Ectodermal cell (in vitro differentiated cells): ENCODE results near the gene NUDT9.
"Not testable (repeated sequence)": the region's sequence is repeated elsewhere in the genome, so short reads cannot be mapped to it uniquely, and the experiment has no call there.

Experiments
- H3K27ac ChIP-seq: 2 replicates; pipeline ENCODE4 v1.7.0; 2013; ENCODE audit warnings: mild to moderate bottlenecking, low read depth, low read length; ENCODE audit not compliant: insufficient read depth, poor library complexity, severe bottlenecking
- H3K27me3 ChIP-seq: 2 replicates; pipeline ENCODE4 v1.7.0; 2013; ENCODE audit warnings: mild to moderate bottlenecking, low read length; ENCODE audit not compliant: insufficient read depth, control insufficient read depth, poor library complexity, severe bottlenecking
- H3K36me3 ChIP-seq: one replicate; pipeline ENCODE4 v1.7.0; 2013; ENCODE audit warnings: low read length; ENCODE audit not compliant: control insufficient read depth, insufficient read depth
- H3K4me1 ChIP-seq: one replicate; pipeline ENCODE4 v1.7.0; 2013; ENCODE audit warnings: low read length; ENCODE audit not compliant: control insufficient read depth, insufficient read depth
- H3K4me3 ChIP-seq: 2 replicates; pipeline ENCODE4 v1.7.0; 2013; ENCODE audit warnings: low read depth, low read length, control low read depth; ENCODE audit not compliant: insufficient read depth
- H3K9me3 ChIP-seq: 2 replicates; pipeline ENCODE4 v1.7.0; 2013; ENCODE audit warnings: mild to moderate bottlenecking, low read length, moderate library complexity; ENCODE audit not compliant: control insufficient read depth
- WGBS, 2 experiments: methylation state at CpG; one replicate each; pipeline ENCODE4 v1.1.7; 2013; ENCODE audit warnings: missing lambda C conversion rate in 2 of 2; 5-methylcytosine and 5-hydroxymethylcytosine counted together

NUDT9 gene

GRCh38 chr4:87406902-87407301 lies 15.5 kb upstream of the NUDT9 start:
- 94 to 95% methylated on average over 4 of the region's 4 CpGs for WGBS, 2 experiments
- not testable (repeated sequence) for H3K27me3 ChIP-seq, H3K27ac ChIP-seq, H3K36me3 ChIP-seq, H3K4me1 ChIP-seq, H3K9me3 ChIP-seq, H3K4me3 ChIP-seq

- WGBS, 2 experiments: 97 to 98% methylated on average over 3 of the region's 3 CpGs
- H3K4me1 ChIP-seq: no peaks in the 10 kb centered on the region
- H3K36me3 ChIP-seq: no peaks in the 10 kb centered on the region
- no peaks in the 10 kb centered on the region for H3K9me3 ChIP-seq
- H3K27ac ChIP-seq: no peak overlapping the region
- H3K27me3 ChIP-seq: no peaks in the 10 kb centered on the region
- H3K4me3 ChIP-seq: no peak overlapping the region
Measured at GRCh38 chr4:87409420-87409939, 12.9 kb upstream of the NUDT9 start.

DNA sequence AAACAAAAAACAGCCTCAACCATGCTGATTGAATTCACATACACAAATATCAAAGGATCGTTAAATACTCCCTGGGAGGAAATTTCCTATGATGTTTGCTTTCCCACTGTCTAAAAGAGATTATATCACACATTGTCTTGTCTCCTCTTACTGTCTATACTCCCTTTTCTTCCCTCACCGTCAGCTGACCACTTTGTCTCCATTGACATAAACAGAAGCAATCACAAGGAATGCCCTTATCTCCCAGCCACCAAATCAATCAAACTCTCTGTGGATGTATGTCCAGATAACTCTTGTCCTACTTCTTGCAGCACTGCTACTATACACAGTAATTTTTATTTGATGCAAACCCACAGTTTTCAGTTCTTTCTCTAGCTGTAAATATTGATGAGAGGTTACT lies 12.2 kb upstream of the NUDT9 start:
- H3K27ac ChIP-seq: no peak overlapping the region

DNA sequence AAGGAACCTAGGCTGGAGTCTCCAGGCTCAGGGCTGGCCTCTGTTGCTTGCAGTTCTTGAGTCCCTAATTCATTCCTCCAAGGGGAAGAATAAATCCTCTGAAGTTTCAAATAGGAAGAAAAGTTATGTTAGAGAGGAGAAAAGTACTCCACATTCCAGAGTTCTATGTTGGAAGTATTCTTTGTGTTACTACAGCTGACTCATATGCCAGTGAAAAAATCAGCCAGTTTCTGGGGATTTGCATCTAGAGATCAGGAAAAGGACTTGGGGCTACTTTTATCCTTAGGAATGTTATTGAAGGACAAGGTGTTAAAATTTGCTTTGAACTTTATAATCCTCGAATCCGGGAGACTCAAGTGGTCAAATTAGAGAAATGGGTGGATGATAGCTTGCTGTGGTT lies 11.7 kb upstream of the NUDT9 start:
- WGBS, 2 experiments: 90 to 92% methylated on average over 2 of the region's 2 CpGs
- no peak overlapping the region for H3K27ac ChIP-seq

More for the DNA sequence above, 12.2 kb upstream of the NUDT9 start:
- Histone ChIP-seq H3K4me1 (no peaks in the 10 kb centered on the region), H3K4me3 (no peak overlapping the region), H3K9me3 (no peaks in the 10 kb centered on the region), H3K36me3 (no peaks in the 10 kb centered on the region), H3K27me3 (no peaks in the 10 kb centered on the region)
- 89 to 93% methylated on average over 2 of the region's 2 CpGs for WGBS, 2 experiments

GRCh38 chr4:87414816-87415215 lies 7.6 kb upstream of the NUDT9 start:
- H3K27me3 ChIP-seq: no peaks in the 10 kb centered on the region
- no peaks in the 10 kb centered on the region for H3K4me1 ChIP-seq
- H3K27ac ChIP-seq: no peak overlapping the region
- no peak overlapping the region for H3K4me3 ChIP-seq
- no peaks in the 10 kb centered on the region for H3K36me3 ChIP-seq
- H3K9me3 ChIP-seq: no peaks in the 10 kb centered on the region

More for the DNA sequence above, 11.7 kb upstream of the NUDT9 start:
- H3K4me3 ChIP-seq: no peak overlapping the region
- no peaks in the 10 kb centered on the region for H3K9me3 ChIP-seq
- H3K27me3 ChIP-seq: no peaks in the 10 kb centered on the region
- H3K4me1 ChIP-seq: no peaks in the 10 kb centered on the region
- H3K36me3 ChIP-seq: no peaks in the 10 kb centered on the region

- no peak overlapping the region for H3K27ac ChIP-seq
- H3K36me3 ChIP-seq: no peaks in the 10 kb centered on the region
- no peak overlapping the region for H3K4me3 ChIP-seq
- no peaks in the 10 kb centered on the region for H3K27me3 ChIP-seq
- peaks cover 2% of the 10 kb centered on the region for H3K4me1 ChIP-seq
- H3K9me3 ChIP-seq: no peaks in the 10 kb centered on the region
- WGBS, 2 experiments: 84 to 89% methylated on average over 3 of the region's 3 CpGs
Measured at GRCh38 chr4:87416965-87417364, 5.4 kb upstream of the NUDT9 start.

- H3K9me3 ChIP-seq, H3K27ac ChIP-seq, H3K36me3 ChIP-seq, H3K27me3 ChIP-seq, H3K4me3 ChIP-seq, H3K4me1 ChIP-seq: not testable (repeated sequence)
- WGBS, 2 experiments: 93 to 94% methylated on average over 4 of the region's 4 CpGs
Measured at GRCh38 chr4:87418410-87418809, 4.0 kb upstream of the NUDT9 start.

DNA sequence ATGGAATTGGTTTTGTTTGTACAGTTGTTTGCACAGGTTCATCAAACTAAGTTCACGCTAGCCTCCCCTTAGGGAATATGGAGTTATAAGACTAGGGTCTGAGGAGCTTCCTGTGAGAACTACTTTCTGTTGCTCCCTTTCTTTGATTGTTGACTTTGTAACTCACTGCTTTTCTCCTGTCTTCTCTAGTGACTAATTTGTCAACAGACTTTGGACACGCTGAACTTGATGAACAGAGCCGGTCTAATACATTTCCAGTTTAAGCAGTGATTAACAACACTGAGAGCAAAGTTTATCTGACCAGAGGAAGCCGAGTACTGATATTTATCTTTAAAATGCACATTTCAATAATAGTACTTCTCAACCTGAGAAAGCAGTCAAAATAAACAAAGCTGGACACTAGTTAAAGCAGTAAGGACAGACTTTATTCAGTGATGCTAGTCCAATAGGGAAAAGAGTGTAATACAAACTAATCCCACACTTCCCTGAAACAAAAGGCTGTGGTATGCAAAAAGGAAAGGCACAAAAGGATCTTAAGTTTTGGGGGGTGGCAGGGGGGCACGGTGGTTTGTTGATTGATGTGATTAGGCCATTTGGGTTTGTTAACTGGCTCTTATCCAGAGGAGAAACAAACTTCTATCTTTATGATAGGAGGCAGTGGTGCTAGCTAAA lies 2.7 kb upstream of the NUDT9 start:
- 78 to 80% methylated on average over 5 of the region's 5 CpGs for WGBS, 2 experiments
- H3K9me3 ChIP-seq: no peaks in the 10 kb centered on the region
- H3K4me3 ChIP-seq: no peak overlapping the region
- peaks cover 2% of the 10 kb centered on the region for H3K4me1 ChIP-seq
- no peaks in the 10 kb centered on the region for H3K36me3 ChIP-seq
- H3K27ac ChIP-seq: no peak overlapping the region
- H3K27me3 ChIP-seq: no peaks in the 10 kb centered on the region

DNA sequence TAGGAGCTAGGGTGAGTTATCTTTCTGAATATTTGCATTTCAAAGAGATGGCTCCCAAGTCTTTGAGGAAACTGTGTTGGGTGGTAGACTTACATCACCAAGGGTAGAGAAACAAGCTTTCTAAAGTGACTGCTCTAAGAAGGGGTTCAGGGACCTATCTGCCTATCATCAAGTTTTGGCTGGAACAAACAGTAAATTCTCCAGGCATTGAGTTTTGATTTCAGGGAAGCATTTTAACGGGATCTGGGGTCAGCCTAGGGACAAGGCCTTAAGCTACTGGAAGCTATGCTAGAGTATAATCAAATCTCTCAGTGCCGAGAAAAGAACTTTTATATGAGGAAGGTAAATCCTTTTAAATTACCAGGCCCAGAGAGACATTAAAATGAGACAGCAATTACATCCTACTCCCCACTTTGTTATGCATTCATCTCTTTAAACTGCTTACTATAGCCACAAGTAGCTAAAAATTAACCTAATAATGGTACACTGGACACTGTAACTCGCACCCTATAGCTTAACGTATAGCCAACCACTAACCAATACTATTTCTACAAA lies 2.0 kb upstream of the NUDT9 start:
- peaks cover 2% of the 10 kb centered on the region for H3K4me1 ChIP-seq
- no peaks in the 10 kb centered on the region for H3K9me3 ChIP-seq
- no peaks in the 10 kb centered on the region for H3K27me3 ChIP-seq
- 85 to 88% methylated on average over 3 to 4 of the region's 4 CpGs for WGBS, 2 experiments
- no peaks in the 10 kb centered on the region for H3K36me3 ChIP-seq
- H3K4me3 ChIP-seq: no peak overlapping the region
- no peak overlapping the region for H3K27ac ChIP-seq

GRCh38 chr4:87423317-87424098 lies 1.1 kb downstream of the NUDT9 start:
- no peaks in the 10 kb centered on the region for H3K27me3 ChIP-seq
- no peak overlapping the region for H3K27ac ChIP-seq
- peaks cover 2% of the 10 kb centered on the region for H3K4me1 ChIP-seq
- no peaks in the 10 kb centered on the region for H3K9me3 ChIP-seq
- peak overlapping the region; percentile 60 for H3K4me3 ChIP-seq
- WGBS, 2 experiments: 61 to 62% methylated on average over 3 of the region's 3 CpGs
- H3K36me3 ChIP-seq: no peaks in the 10 kb centered on the region
